ENCODE measurements around the gene ICAM5.

GRCh38 chr19:10332965-10333757, 43.4 kb downstream of the ICAM5 start, which contains the start of gene RAVER1:
- TF ChIP-seq CTCF (conservative IDR thresholded peaks at IDR 0.05; ENCODE audit: low read depth, low read length): no peak
- no peak for TF ChIP-seq EZH2 (IDR thresholded peaks at IDR 0.05; ENCODE audit: low read length, unreplicated experiment)

Data from PC-3 (cell line).